Endothelial cell of umbilical vein (primary cell): ENCODE results near the gene SEMA4G. TPM values are rescaled to one million over a fixed set of nuclear protein-coding genes. Genes with fewer than 3 reads are reported as not detected.
A peak's percentile ranks its signal among the peaks of the same experiment; 100 is the strongest.

Experiments used
- BruUV-seq: library from RNA; stranded (reverse); fragments of 400-500 nt; replicated peaks from 2 replicates; lab custom pipeline; 2021; lab: Mats Ljungman, UMichigan
- CTCF ChIA-PET: fragments of 300-600, 350-600 bp; sonication (Branson Sonifier 250); formaldehyde crosslinking; loops from one replicate; lab custom pipeline; 2021; ENCODE audit warnings: antibody characterized with exemption, inconsistent platforms; lab: Charles Lee
- POLR2A ChIA-PET: fragments of 300-600, 350-600 bp; sonication (Branson Sonifier 250); formaldehyde crosslinking; loops from one replicate; lab custom pipeline; 2021; ENCODE audit warnings: antibody characterized with exemption, inconsistent platforms; lab: Charles Lee
- DNase-seq: peaks from one replicate; pipeline ENCODE4 v3.0.0-alpha.2; 2011; ENCODE audit warnings: low read depth, low spot score
- FAIRE-seq: peaks from 2 replicates; lab custom pipeline; 2011; peaks lifted over from hg19 to GRCh38; lab: Jason Lieb, UNC
- H2AFZ ChIP-seq: 2 replicates; pipeline ENCODE4 v1.6.0; 2012; ENCODE audit warnings: low read depth, low read length, control low read depth, inconsistent platforms
- H3K27ac ChIP-seq: 2 replicates; pipeline ENCODE4 v1.5.1; 2011; ENCODE audit warnings: low read depth, mild to moderate bottlenecking, control low read depth, low read length, moderate library complexity; ENCODE audit not compliant: insufficient read depth
- H3K27me3 ChIP-seq, 2 experiments: 2 replicates each; pipeline versions ENCODE4 v1.6.0 to v1.6.1; 2011; ENCODE audit warnings: low read length in 2 of 2, mixed read lengths in 1 of 2; ENCODE audit not compliant: control insufficient read depth in 2 of 2, insufficient read depth in 2 of 2
- H3K36me3 ChIP-seq, 2 experiments: 2 replicates in 1 of 2; 3 replicates in 1 of 2; pipeline ENCODE4 v1.5.1; 2011; ENCODE audit warnings: low read length in 2 of 2, mild to moderate bottlenecking in 1 of 2, moderate library complexity in 1 of 2; ENCODE audit not compliant: control insufficient read depth in 2 of 2, insufficient read depth in 2 of 2; ENCODE audit errors: extremely low read depth in 1 of 2
- H3K4me1 ChIP-seq: 3 replicates; pipeline ENCODE4 v1.5.1; 2011; ENCODE audit warnings: mild to moderate bottlenecking, low read length; ENCODE audit not compliant: control insufficient read depth, insufficient read depth; ENCODE audit errors: extremely low read depth
- H3K4me2 ChIP-seq: 2 replicates; pipeline ENCODE4 v1.6.1; 2011; ENCODE audit warnings: low read length, control low read depth, mixed read lengths; ENCODE audit not compliant: insufficient read depth
- H3K4me3 ChIP-seq, 3 experiments: fragments of 200-600 bp in 1 of 3; sonication (generic), shearing (Covaris generic) in 1 of 3; replicated peaks in 1 of 3; 2 replicates each; pipeline ENCODE4 v1.5.1; 2011 to 2016; ENCODE audit warnings: control low read depth in 3 of 3, low read length in 3 of 3, mild to moderate bottlenecking in 2 of 3, inconsistent platforms in 1 of 3, low read depth in 1 of 3, moderate library complexity in 1 of 3; ENCODE audit not compliant: insufficient read depth in 1 of 3
- H3K79me2 ChIP-seq: 2 replicates; pipeline ENCODE4 v1.6.0; 2012; ENCODE audit warnings: low read length, inconsistent platforms; ENCODE audit not compliant: control insufficient read depth, insufficient read depth
- H3K9ac ChIP-seq: replicated peaks from 2 replicates; pipeline ENCODE3; 2011; ENCODE audit warnings: low read length, control low read depth; ENCODE audit not compliant: insufficient read depth; ENCODE audit errors: extremely low read depth
- H3K9me1 ChIP-seq: replicated peaks from 3 replicates; pipeline ENCODE4 v1.6.0; 2011; ENCODE audit warnings: mild to moderate bottlenecking, low read length; ENCODE audit not compliant: control insufficient read depth, insufficient read depth; ENCODE audit errors: extremely low read depth
- H3K9me3 ChIP-seq: replicated peaks from 2 replicates; pipeline ENCODE4 v1.5.1; 2012; ENCODE audit warnings: low read length, inconsistent platforms; ENCODE audit not compliant: control insufficient read depth, insufficient read depth
- H4K20me1 ChIP-seq: replicated peaks from 2 replicates; pipeline ENCODE3; 2011; ENCODE audit warnings: mild to moderate bottlenecking, low read length; ENCODE audit not compliant: control insufficient read depth, insufficient read depth; ENCODE audit errors: extremely low read depth
- CTCF ChIP-seq, 2 donors: IDR thresholded peaks; 1 replicate in 1 of 2; 2 replicates in 1 of 2; pipeline ENCODE4 v1.5.1; 2011; ENCODE audit warnings: low read length in 2 of 2, mild to moderate bottlenecking in 2 of 2, moderate library complexity in 2 of 2, control low read depth in 1 of 2, inconsistent platforms in 1 of 2, low read depth in 1 of 2; ENCODE audit not compliant: insufficient read depth in 1 of 2; ENCODE audit errors: extremely low read depth in 1 of 2
- EZH2 ChIP-seq: IDR thresholded peaks from 2 replicates; pipeline ENCODE4 v1.6.1; 2012; ENCODE audit warnings: borderline replicate concordance, low read depth, mild to moderate bottlenecking, moderate library complexity, low read length, inconsistent platforms; ENCODE audit not compliant: severe bottlenecking
- FOS ChIP-seq: IDR thresholded peaks from 2 replicates; pipeline ENCODE4 v1.6.1; 2011; ENCODE audit warnings: mild to moderate bottlenecking, low read length, moderate library complexity, borderline replicate concordance; ENCODE audit not compliant: insufficient read depth
- GATA2 ChIP-seq: IDR thresholded peaks from 2 replicates; pipeline ENCODE4 v1.7.0; 2011; ENCODE audit warnings: low read depth, mild to moderate bottlenecking, moderate library complexity, mixed read lengths, low read length; ENCODE audit not compliant: insufficient read length, insufficient read depth
- JUN ChIP-seq: IDR thresholded peaks from 2 replicates; pipeline ENCODE4 v1.6.1; 2011; ENCODE audit warnings: borderline replicate concordance, low read depth; ENCODE audit not compliant: insufficient read length, insufficient read depth
- MYC ChIP-seq: IDR thresholded peaks from one replicate; pipeline ENCODE4 v1.6.1; 2011; ENCODE audit warnings: mild to moderate bottlenecking, low read depth, low read length
- POLR2A ChIP-seq: IDR thresholded peaks from 2 replicates; pipeline ENCODE4 v1.6.1; 2012; ENCODE audit warnings: low read depth, mild to moderate bottlenecking, control low read depth, low read length
- POLR2AphosphoS5 ChIP-seq: IDR thresholded peaks from 2 replicates; pipeline ENCODE4 v1.6.1; 2012; ENCODE audit warnings: low read depth, mild to moderate bottlenecking, control low read depth, low read length, moderate library complexity; ENCODE audit not compliant: insufficient read depth
- dilution Hi-C: fragments of 300-500 bp; cut with MboI; formaldehyde crosslinking; loops from one replicate; pipeline ENCODE4 v1.15.0; 2019; ENCODE audit warnings: low sequenced_read_pairs; ENCODE audit not compliant: extremely low pct_ligation_motif_present
- intact Hi-C: fragments of 100-400 bp; cut with micrococcal nuclease; formaldehyde crosslinking; loops from one replicate; pipeline ENCODE4 v1.10.0; 2022
- polyA plus RNA-seq, 4 experiments: library from polyadenylated mRNA; depleted of rRNA in 3 of 4; stranded (reverse) in 3 of 4; unstranded in 1 of 4; fragments of >200 nt; gene quantifications; 2 replicates each; pipeline versions ENCODE4 v1.2.1 to v1.2.3, GENCODE V29; 2011 to 2012; ENCODE audit warnings: missing spikeins in 1 of 4
- total RNA-seq: library from RNA; stranded (reverse); gene quantifications from 2 replicates; pipeline ENCODE4 v1.2.3, GENCODE V29; 2021

The SEMA4G gene
- total and polyA plus RNA-seq, 2 donors (not counting 3 experiments of a cell fraction or from before 2014, with no cell fraction given) = 6.0 to 10.4 TPM

GRCh38 chr10:100930368-100930767 is 38.9 kb upstream of the SEMA4G start:
- Histone ChIP-seq H3K27me3 (no peaks in the 10 kb centered on the region), H3K4me2 (no peak overlapping the region), H3K79me2 (no peaks in the 10 kb centered on the region), H2AFZ (no peak overlapping the region), H3K9me3 (no peaks in the 10 kb centered on the region), H3K4me1 (no peaks in the 10 kb centered on the region), H3K9ac (no peak overlapping the region), H4K20me1 (no peaks in the 10 kb centered on the region), H3K36me3 (peaks cover 16 to 28% of the 10 kb centered on the region in 2 experiments), H3K9me1 (no peaks in the 10 kb centered on the region), H3K27ac (no peak overlapping the region), H3K4me3 (no peak overlapping the region)
- TF ChIP-seq GATA2 (no peak), CTCF (IDR thresholded peaks at IDR 0.05; ENCODE audit: extremely low read depth in 1 of 2, insufficient read depth in 1 of 2, low read depth in 1 of 2, low read length in 2 of 2) (no peak), FOS (no peak)
- ChIA-PET POLR2A (no interaction called here), CTCF (interaction anchor here (1.5 to 2.5 kb wide), 2 partner anchors 9 to 28 kb away, joined by 3 to 7 read pairs; no protein-coding TSS in a partner anchor)
- dilution Hi-C loops (no loop called here), intact Hi-C loops (no loop called here)
- FAIRE-seq (no peak), DNase-seq (no peak)
- no TSS peak for BruUV-seq

- H2AFZ ChIP-seq = no peak overlapping the region
- no TSS peak for BruUV-seq
- no peak overlapping the region for H3K27ac ChIP-seq
- no peak overlapping the region for H3K9ac ChIP-seq
- H3K9me1 ChIP-seq = no peaks in the 10 kb centered on the region
- H3K9me3 ChIP-seq = no peaks in the 10 kb centered on the region
- H3K36me3 ChIP-seq = peaks cover 19 to 36% of the 10 kb centered on the region in 2 experiments
- no peak for TF ChIP-seq EZH2
- no peak for TF ChIP-seq POLR2A
- no peak for TF ChIP-seq FOS
- TF ChIP-seq JUN = no peak
- TF ChIP-seq CTCF (IDR thresholded peaks at IDR 0.05; ENCODE audit: extremely low read depth in 1 of 2, insufficient read depth in 1 of 2, low read depth in 1 of 2, low read length in 2 of 2) = peak; percentile 33 to 39
- no peak for TF ChIP-seq POLR2AphosphoS5
- no peak for TF ChIP-seq GATA2
- TF ChIP-seq MYC = no peak
- no peak for DNase-seq
- no peaks in the 10 kb centered on the region for H3K27me3 ChIP-seq
- no peak overlapping the region for H3K4me3 ChIP-seq
- no peaks in the 10 kb centered on the region for H3K79me2 ChIP-seq
- FAIRE-seq = no peak
- dilution Hi-C loops = no loop called here
- ChIA-PET CTCF (interaction anchor here (0.6 to 1.0 kb wide), 9 partner anchors 9 to 83 kb away, joined by 3 to 6 read pairs (median 3); partner anchors contain the start of gene SLF2), POLR2A (no interaction called here)
- H4K20me1 ChIP-seq = no peaks in the 10 kb centered on the region
- intact Hi-C loops = no loop called here
- no peak overlapping the region for H3K4me2 ChIP-seq
- no peaks in the 10 kb centered on the region for H3K4me1 ChIP-seq
Observed at GRCh38 chr10:100934084-100934659, 35.1 kb upstream of the SEMA4G start.
